Activated T-cell treated with anti-CD3 and anti-CD28 coated beads, Interleukin-2, amount 50 U/mL, for 1 hour (primary cell): ENCODE measurements around the gene UBE2E3.
"Not testable (repeated sequence)": the region's sequence is repeated elsewhere in the genome, so short reads cannot be mapped to it uniquely, and the experiment has no call there.

Experiments used
- DNase-seq: peaks from one replicate; pipeline ENCODE4 v3.0.0-alpha.2; 2020

UBE2E3 gene

GRCh38 chr2:181085734-181086133, 105.3 kb downstream of the UBE2E3 start:
- DNase-seq: no peak

- not testable (repeated sequence) for DNase-seq
These were observed 111.5 kb downstream of the UBE2E3 start for GRCh38 chr2:181091920-181092319.

GRCh38 chr2:181095486-181095885, 115.1 kb downstream of the UBE2E3 start:
- no peak for DNase-seq

- no peak for DNase-seq
These were observed 123.3 kb downstream of the UBE2E3 start for GRCh38 chr2:181103659-181104058.

GRCh38 chr2:181104512-181105115, 124.2 kb downstream of the UBE2E3 start:
- DNase-seq: no peak

- DNase-seq: no peak
These were observed 125.2 kb downstream of the UBE2E3 start for GRCh38 chr2:181105562-181105961.

GRCh38 chr2:181106229-181106628, 125.8 kb downstream of the UBE2E3 start:
- no peak for DNase-seq

GRCh38 chr2:181106789-181107627, 126.6 kb downstream of the UBE2E3 start:
- no peak for DNase-seq

- no peak for DNase-seq
These were observed 127.2 kb downstream of the UBE2E3 start for GRCh38 chr2:181107628-181107945.

GRCh38 chr2:181111059-181111458, 130.7 kb downstream of the UBE2E3 start:
- no peak for DNase-seq

GRCh38 chr2:181112916-181113315, 132.5 kb downstream of the UBE2E3 start:
- DNase-seq: no peak
